Measurements from ENCODE around the gene DAZL. TPM values are rescaled to one million over a fixed set of nuclear protein-coding genes. Genes with fewer than 3 reads are reported as not detected.

The DAZL gene
- polyA plus RNA-seq, 12 donors, result 0.08 TPM; not detected in 11

GRCh38 chr3:16545413-16546185, 59.6 kb downstream of the DAZL start:
- no peak for DNase-seq

- no peak for DNase-seq
Observed at GRCh38 chr3:16543242-16543864, 61.9 kb downstream of the DAZL start.

GRCh38 chr3:16538507-16538906, 66.7 kb downstream of the DAZL start:
- no peak for DNase-seq

GRCh38 chr3:16536996-16537395, 68.2 kb downstream of the DAZL start:
- no peak for DNase-seq

Other genes with a start within 250 kb of the DAZL start
- gene RFTN1, start 91.7 kb downstream of the DAZL start, polyA plus RNA-seq (ENCODE audit: insufficient read length in 12 of 12), result 10 to 100 TPM in 11 of 12 donors, not detected in 1; 10.4 to 29.6 (median 14.1) TPM

Data from muscle of arm (tissue), 12 donors.